IMR-90 (cell line): ENCODE measurements around the gene PSTK. TPM values are rescaled to one million over a fixed set of nuclear protein-coding genes. Genes with fewer than 3 reads are reported as not detected.

Source experiments
- ATAC-seq: fragments of 200-7000 bp; cut with Tn5 transposase; 2 replicates; pipeline ENCODE4 v1.9.1; 2020; ENCODE audit warnings: low read depth, mild to moderate bottlenecking, moderate library complexity
- BruUV-seq: library from RNA; stranded (reverse); fragments of 400-500 nt; replicated peaks from 2 replicates; lab custom pipeline; 2021; lab: Mats Ljungman, UMichigan
- CTCF ChIA-PET: fragments of 300-600 bp; formaldehyde crosslinking; extraction: SDS; loops from one replicate; lab custom pipeline; 2021; ENCODE audit warnings: antibody characterized with exemption; lab: Yijun Ruan, JAX
- POLR2A ChIA-PET: fragments of 300-600 bp; sonication (Branson Sonifier 250); formaldehyde crosslinking; loops from one replicate; lab custom pipeline; 2022; ENCODE audit warnings: antibody characterized with exemption; ENCODE audit not compliant: unreplicated experiment; lab: Charles Lee
- DNase-seq: peaks from one replicate; pipeline ENCODE4 v3.0.0; 2013
- H2AFZ ChIP-seq: replicated peaks from 2 replicates; pipeline ENCODE3; 2013; ENCODE audit warnings: low read length, mild to moderate bottlenecking; ENCODE audit not compliant: poor library complexity
- H2AK5ac ChIP-seq: 2 replicates; pipeline ENCODE4 v1.6.1; 2013; ENCODE audit warnings: low read depth, low read length, inconsistent platforms
- H2AK9ac ChIP-seq: replicated peaks from 2 replicates; pipeline ENCODE3; 2013; ENCODE audit warnings: mild to moderate bottlenecking, low read depth, low read length, moderate library complexity; ENCODE audit not compliant: poor library complexity
- H2BK120ac ChIP-seq: 2 replicates; pipeline ENCODE4 v1.6.1; 2013; ENCODE audit warnings: low read depth, low read length, inconsistent platforms
- H2BK15ac ChIP-seq: 3 replicates; pipeline ENCODE4 v1.6.1; 2013; ENCODE audit warnings: low read depth, low read length, inconsistent platforms
- H2BK20ac ChIP-seq: 2 replicates; pipeline ENCODE4 v1.6.1; 2013; ENCODE audit warnings: low read depth, mild to moderate bottlenecking, inconsistent platforms, low read length, moderate library complexity
- H2BK5ac ChIP-seq: 2 replicates; pipeline ENCODE4 v1.6.1; 2013; ENCODE audit warnings: mild to moderate bottlenecking, low read depth, low read length, inconsistent platforms; ENCODE audit not compliant: poor library complexity, severe bottlenecking
- H3K14ac ChIP-seq: replicated peaks from 2 replicates; pipeline ENCODE4 v1.6.1; 2013; ENCODE audit warnings: low read depth, low read length, inconsistent platforms
- H3K18ac ChIP-seq: 2 replicates; pipeline ENCODE4 v1.6.1; 2013; ENCODE audit warnings: low read depth, low read length, control low read depth
- H3K23ac ChIP-seq: 2 replicates; pipeline ENCODE4 v1.6.1; 2013; ENCODE audit warnings: low read depth, low read length, inconsistent platforms
- H3K27ac ChIP-seq: 2 replicates; pipeline ENCODE4 v1.5.1; 2013; ENCODE audit warnings: mild to moderate bottlenecking, control low read depth, low read length; ENCODE audit not compliant: insufficient read depth
- H3K27me3 ChIP-seq: 2 replicates; pipeline ENCODE4 v1.6.1; 2013; ENCODE audit warnings: low read length; ENCODE audit not compliant: control insufficient read depth, insufficient read depth
- H3K36me3 ChIP-seq: 2 replicates; pipeline ENCODE4 v1.6.1; 2013; ENCODE audit warnings: low read length, mixed read lengths; ENCODE audit not compliant: control insufficient read depth, insufficient read depth
- H3K4ac ChIP-seq: 2 replicates; pipeline ENCODE4 v1.6.1; 2013; ENCODE audit warnings: low read depth, low read length, inconsistent platforms
- H3K4me1 ChIP-seq: 2 replicates; pipeline ENCODE4 v1.6.1; 2013; ENCODE audit warnings: low read length, mixed read lengths; ENCODE audit not compliant: control insufficient read depth, insufficient read depth
- H3K4me2 ChIP-seq: 2 replicates; pipeline ENCODE4 v1.6.1; 2013; ENCODE audit warnings: low read depth, mild to moderate bottlenecking, control low read depth, low read length, moderate library complexity
- H3K4me3 ChIP-seq: 2 replicates; pipeline ENCODE4 v1.5.1; 2013; ENCODE audit warnings: low read depth, mild to moderate bottlenecking, control low read depth, low read length, moderate library complexity; ENCODE audit not compliant: insufficient read depth
- H3K56ac ChIP-seq: 2 replicates; pipeline ENCODE4 v1.6.1; 2013; ENCODE audit warnings: low read length, inconsistent platforms; ENCODE audit not compliant: insufficient read depth; ENCODE audit errors: extremely low read depth
- H3K79me1 ChIP-seq, 2 experiments: 2 replicates each; pipeline ENCODE4 v1.6.1; 2013; ENCODE audit warnings: low read length in 2 of 2, inconsistent platforms in 1 of 2, low read depth in 1 of 2
- H3K9ac ChIP-seq: 2 replicates; pipeline ENCODE4 v1.6.1; 2013; ENCODE audit warnings: low read depth, low read length, control low read depth
- H3K9me1 ChIP-seq: 2 replicates; pipeline ENCODE4 v1.6.1; 2013; ENCODE audit warnings: low read length, inconsistent platforms; ENCODE audit not compliant: insufficient read depth
- H3K9me3 ChIP-seq: 2 replicates; pipeline ENCODE4 v1.6.1; 2013; ENCODE audit warnings: low read length; ENCODE audit not compliant: control insufficient read depth, insufficient read depth
- H4K20me1 ChIP-seq: 2 replicates; pipeline ENCODE4 v1.6.1; 2013; ENCODE audit warnings: low read length, inconsistent platforms; ENCODE audit not compliant: insufficient read depth
- H4K5ac ChIP-seq: 2 replicates; pipeline ENCODE4 v1.6.1; 2013; ENCODE audit warnings: mild to moderate bottlenecking, low read depth, low read length, control low read depth
- H4K8ac ChIP-seq, 2 experiments: 2 replicates each; pipeline ENCODE4 v1.6.1; 2013; ENCODE audit warnings: low read depth in 2 of 2, low read length in 2 of 2, control low read depth in 1 of 2, inconsistent platforms in 1 of 2
- H4K91ac ChIP-seq: 2 replicates; pipeline ENCODE4 v1.6.1; 2013; ENCODE audit warnings: low read depth, low read length, inconsistent platforms; ENCODE audit not compliant: insufficient read depth
- CEBPB ChIP-seq: IDR thresholded peaks from 2 replicates; pipeline ENCODE4 v1.6.1; 2012; ENCODE audit warnings: low read depth, low read length, improper control_type of control experiment
- FOS ChIP-seq: fragments of 150-350 bp; IDR thresholded peaks from 2 replicates; pipeline ENCODE4 v1.6.1; 2016; ENCODE audit warnings: low read depth, low read length
- POLR2A ChIP-seq: IDR thresholded peaks from 2 replicates; pipeline ENCODE4 v1.6.1; 2012; ENCODE audit warnings: mild to moderate bottlenecking, low read depth, low read length
- RFX5 ChIP-seq: IDR thresholded peaks from 2 replicates; pipeline ENCODE4 v1.8.0; 2012; ENCODE audit warnings: low read depth, mild to moderate bottlenecking, low read length, moderate library complexity
- SMC3 ChIP-seq: fragments of 150-350 bp; IDR thresholded peaks from 2 replicates; pipeline ENCODE4 v1.6.1; 2016; ENCODE audit warnings: low read depth, mild to moderate bottlenecking, antibody characterized with exemption, low read length, moderate library complexity
- WGBS, 2 experiments: methylation state at CpG; one replicate each; pipeline versions ENCODE4 v1.1.5 to v1.1.7; 2013; ENCODE audit warnings: missing lambda C conversion rate in 2 of 2; ENCODE audit not compliant: insufficient read length in 1 of 2; ENCODE audit errors: extremely low coverage in 2 of 2; 5-methylcytosine and 5-hydroxymethylcytosine counted together
- dilution Hi-C: fragments of 300-500 bp; cut with HindIII; formaldehyde crosslinking; loops from one replicate; pipeline ENCODE4 v1.14.3; 2018; ENCODE audit warnings: low sequenced_read_pairs; ENCODE audit not compliant: unreplicated experiment
- in situ Hi-C: fragments of 300-500 bp; cut with MboI; formaldehyde crosslinking; loops from 3 replicates; pipeline ENCODE4 v1.14.3; 2019; ENCODE audit warnings: low sequenced_read_pairs, inconsistent platforms, mixed read lengths
- intact Hi-C: fragments of 100-400 bp; cut with micrococcal nuclease; formaldehyde crosslinking; loops from 2 replicates; pipeline ENCODE4 v1.10.0; 2022
- polyA plus RNA-seq, 3 experiments: library from polyadenylated mRNA; depleted of rRNA; stranded (reverse); fragments of >200 nt; gene quantifications; 2 replicates each; pipeline ENCODE4 v1.2.3, GENCODE V29; 2012; ENCODE audit warnings: low replicate concordance in 1 of 3
- total RNA-seq: library from RNA; depleted of rRNA; stranded (reverse); fragments of >200 nt; gene quantifications from 2 replicates; pipeline ENCODE4 v1.2.3, GENCODE V29; 2012

PSTK gene
- total and polyA plus RNA-seq, 2 of the 4 experiments (the other 2 are of a cell fraction): 4.1 to 4.2 TPM

DNA sequence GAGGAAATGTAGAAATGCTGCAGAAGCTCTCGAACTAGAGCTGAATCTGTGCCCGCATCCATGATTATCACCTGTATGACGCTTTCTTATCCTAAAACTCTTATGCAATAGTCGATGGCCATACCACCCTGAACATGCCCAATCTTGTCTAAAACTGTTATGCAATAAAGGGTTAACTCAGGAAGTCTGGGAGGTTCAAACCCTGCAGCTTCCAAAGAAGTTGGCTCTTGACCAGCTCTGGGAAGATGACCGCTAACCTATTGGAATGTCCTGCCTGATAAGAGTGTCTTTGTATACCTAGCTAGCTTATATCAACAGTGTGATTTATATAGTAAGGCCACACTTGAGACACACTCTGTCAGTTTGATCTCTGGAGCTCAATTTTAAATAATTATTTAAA, 22.7 kb upstream of the PSTK start:
- no peak overlapping the region for H2AFZ ChIP-seq
- H2BK5ac ChIP-seq: no peak overlapping the region
- intact Hi-C loops (loop anchor here (2.0 kb wide), 1 partner anchor 51 kb away; the partner anchor contains the start of genes ACADSB and IKZF5), dilution Hi-C loops (no loop called here), in situ Hi-C loops (no loop called here)
- no peak overlapping the region for H3K4ac ChIP-seq
- no peak overlapping the region for H3K27ac ChIP-seq
- no peak overlapping the region for H3K18ac ChIP-seq
- DNase-seq (peak; percentile 1), ATAC-seq (no peak)
- H3K27me3 ChIP-seq: no peaks in the 10 kb centered on the region
- H3K4me1 ChIP-seq: no peaks in the 10 kb centered on the region
- H2AK9ac ChIP-seq: no peak overlapping the region
- TF ChIP-seq CEBPB (peak; percentile 67), RFX5 (no peak), SMC3 (no peak), POLR2A (no peak), FOS (no peak)
- H3K4me2 ChIP-seq: no peak overlapping the region
- no peak overlapping the region for H2BK120ac ChIP-seq
- no peaks in the 10 kb centered on the region for H3K9me3 ChIP-seq
- peaks cover 9 to 11% of the 10 kb centered on the region in 2 experiments; a peak in 3 of 4 replicates for H3K79me1 ChIP-seq
- H2BK20ac ChIP-seq: no peak overlapping the region
- H4K91ac ChIP-seq: no peak overlapping the region
- no peak overlapping the region for H3K9ac ChIP-seq
- no peak overlapping the region for H3K14ac ChIP-seq
- no peak overlapping the region for H4K5ac ChIP-seq
- no peaks in the 10 kb centered on the region for H4K20me1 ChIP-seq
- H2AK5ac ChIP-seq: no peak overlapping the region
- BruUV-seq: no TSS peak
- no peak overlapping the region for H2BK15ac ChIP-seq
- no peak overlapping the region for H4K8ac ChIP-seq
- CTCF ChIA-PET: interaction anchor here (0.7 to 1.1 kb wide), 2 partner anchors 10 to 73 kb away, joined by 3 read pairs; no protein-coding TSS in a partner anchor
- H3K56ac ChIP-seq: no peak overlapping the region
- no peaks in the 10 kb centered on the region for H3K36me3 ChIP-seq
- no peak overlapping the region for H3K4me3 ChIP-seq
- no peak overlapping the region for H3K23ac ChIP-seq
- H3K9me1 ChIP-seq: peaks cover 2% of the 10 kb centered on the region; the same call in 1 of the 2 replicates
- no CpG with 5 or more reads among the region's 5 CpGs for WGBS, 2 experiments
- POLR2A ChIA-PET: no interaction called here
